Endothelial cell of umbilical vein (primary cell): ENCODE measurements around the gene SLC30A2. TPM values are rescaled to one million over a fixed set of nuclear protein-coding genes. Genes with fewer than 3 reads are reported as not detected.

Experiments
- BruUV-seq: library from RNA; stranded (reverse); fragments of 400-500 nt; replicated peaks from 2 replicates; lab custom pipeline; 2021; lab: Mats Ljungman, UMichigan
- CTCF ChIA-PET: fragments of 300-600, 350-600 bp; sonication (Branson Sonifier 250); formaldehyde crosslinking; loops from one replicate; lab custom pipeline; 2021; ENCODE audit warnings: antibody characterized with exemption, inconsistent platforms; lab: Charles Lee
- POLR2A ChIA-PET: fragments of 300-600, 350-600 bp; sonication (Branson Sonifier 250); formaldehyde crosslinking; loops from one replicate; lab custom pipeline; 2021; ENCODE audit warnings: antibody characterized with exemption, inconsistent platforms; lab: Charles Lee
- DNase-seq: peaks from one replicate; pipeline ENCODE4 v3.0.0-alpha.2; 2011; ENCODE audit warnings: low read depth, low spot score
- FAIRE-seq: peaks from 2 replicates; lab custom pipeline; 2011; peaks lifted over from hg19 to GRCh38; lab: Jason Lieb, UNC
- H2AFZ ChIP-seq: 2 replicates; pipeline ENCODE4 v1.6.0; 2012; ENCODE audit warnings: low read depth, low read length, control low read depth, inconsistent platforms
- H3K27ac ChIP-seq: 2 replicates; pipeline ENCODE4 v1.5.1; 2011; ENCODE audit warnings: low read depth, mild to moderate bottlenecking, control low read depth, low read length, moderate library complexity; ENCODE audit not compliant: insufficient read depth
- H3K27me3 ChIP-seq, 2 experiments: 2 replicates each; pipeline versions ENCODE4 v1.6.0 to v1.6.1; 2011; ENCODE audit warnings: low read length in 2 of 2, mixed read lengths in 1 of 2; ENCODE audit not compliant: control insufficient read depth in 2 of 2, insufficient read depth in 2 of 2
- H3K36me3 ChIP-seq, 2 experiments: 2 replicates in 1 of 2; 3 replicates in 1 of 2; pipeline ENCODE4 v1.5.1; 2011; ENCODE audit warnings: low read length in 2 of 2, mild to moderate bottlenecking in 1 of 2, moderate library complexity in 1 of 2; ENCODE audit not compliant: control insufficient read depth in 2 of 2, insufficient read depth in 2 of 2; ENCODE audit errors: extremely low read depth in 1 of 2
- H3K4me1 ChIP-seq: 3 replicates; pipeline ENCODE4 v1.5.1; 2011; ENCODE audit warnings: mild to moderate bottlenecking, low read length; ENCODE audit not compliant: control insufficient read depth, insufficient read depth; ENCODE audit errors: extremely low read depth
- H3K4me2 ChIP-seq: 2 replicates; pipeline ENCODE4 v1.6.1; 2011; ENCODE audit warnings: low read length, control low read depth, mixed read lengths; ENCODE audit not compliant: insufficient read depth
- H3K4me3 ChIP-seq, 3 experiments: fragments of 200-600 bp in 1 of 3; sonication (generic), shearing (Covaris generic) in 1 of 3; replicated peaks in 1 of 3; 2 replicates each; pipeline ENCODE4 v1.5.1; 2011 to 2016; ENCODE audit warnings: control low read depth in 3 of 3, low read length in 3 of 3, mild to moderate bottlenecking in 2 of 3, inconsistent platforms in 1 of 3, low read depth in 1 of 3, moderate library complexity in 1 of 3; ENCODE audit not compliant: insufficient read depth in 1 of 3
- H3K79me2 ChIP-seq: 2 replicates; pipeline ENCODE4 v1.6.0; 2012; ENCODE audit warnings: low read length, inconsistent platforms; ENCODE audit not compliant: control insufficient read depth, insufficient read depth
- H3K9ac ChIP-seq: replicated peaks from 2 replicates; pipeline ENCODE3; 2011; ENCODE audit warnings: low read length, control low read depth; ENCODE audit not compliant: insufficient read depth; ENCODE audit errors: extremely low read depth
- H3K9me1 ChIP-seq: replicated peaks from 3 replicates; pipeline ENCODE4 v1.6.0; 2011; ENCODE audit warnings: mild to moderate bottlenecking, low read length; ENCODE audit not compliant: control insufficient read depth, insufficient read depth; ENCODE audit errors: extremely low read depth
- H3K9me3 ChIP-seq: replicated peaks from 2 replicates; pipeline ENCODE4 v1.5.1; 2012; ENCODE audit warnings: low read length, inconsistent platforms; ENCODE audit not compliant: control insufficient read depth, insufficient read depth
- H4K20me1 ChIP-seq: replicated peaks from 2 replicates; pipeline ENCODE3; 2011; ENCODE audit warnings: mild to moderate bottlenecking, low read length; ENCODE audit not compliant: control insufficient read depth, insufficient read depth; ENCODE audit errors: extremely low read depth
- EZH2 ChIP-seq: IDR thresholded peaks from 2 replicates; pipeline ENCODE4 v1.6.1; 2012; ENCODE audit warnings: borderline replicate concordance, low read depth, mild to moderate bottlenecking, moderate library complexity, low read length, inconsistent platforms; ENCODE audit not compliant: severe bottlenecking
- FOS ChIP-seq: IDR thresholded peaks from 2 replicates; pipeline ENCODE4 v1.6.1; 2011; ENCODE audit warnings: mild to moderate bottlenecking, low read length, moderate library complexity, borderline replicate concordance; ENCODE audit not compliant: insufficient read depth
- GATA2 ChIP-seq: IDR thresholded peaks from 2 replicates; pipeline ENCODE4 v1.7.0; 2011; ENCODE audit warnings: low read depth, mild to moderate bottlenecking, moderate library complexity, mixed read lengths, low read length; ENCODE audit not compliant: insufficient read length, insufficient read depth
- JUN ChIP-seq: IDR thresholded peaks from 2 replicates; pipeline ENCODE4 v1.6.1; 2011; ENCODE audit warnings: borderline replicate concordance, low read depth; ENCODE audit not compliant: insufficient read length, insufficient read depth
- MAX ChIP-seq: IDR thresholded peaks from 2 replicates; pipeline ENCODE4 v1.6.1; 2011; ENCODE audit not compliant: insufficient read depth, insufficient read length
- MYC ChIP-seq: IDR thresholded peaks from one replicate; pipeline ENCODE4 v1.6.1; 2011; ENCODE audit warnings: mild to moderate bottlenecking, low read depth, low read length
- POLR2A ChIP-seq: IDR thresholded peaks from 2 replicates; pipeline ENCODE4 v1.6.1; 2012; ENCODE audit warnings: low read depth, mild to moderate bottlenecking, control low read depth, low read length
- POLR2AphosphoS5 ChIP-seq: IDR thresholded peaks from 2 replicates; pipeline ENCODE4 v1.6.1; 2012; ENCODE audit warnings: low read depth, mild to moderate bottlenecking, control low read depth, low read length, moderate library complexity; ENCODE audit not compliant: insufficient read depth
- dilution Hi-C: fragments of 300-500 bp; cut with MboI; formaldehyde crosslinking; loops from one replicate; pipeline ENCODE4 v1.15.0; 2019; ENCODE audit warnings: low sequenced_read_pairs; ENCODE audit not compliant: extremely low pct_ligation_motif_present
- intact Hi-C: fragments of 100-400 bp; cut with micrococcal nuclease; formaldehyde crosslinking; loops from one replicate; pipeline ENCODE4 v1.10.0; 2022
- polyA plus RNA-seq, 4 experiments: library from polyadenylated mRNA; depleted of rRNA in 3 of 4; stranded (reverse) in 3 of 4; unstranded in 1 of 4; fragments of >200 nt; gene quantifications; 2 replicates each; pipeline versions ENCODE4 v1.2.1 to v1.2.3, GENCODE V29; 2011 to 2012; ENCODE audit warnings: missing spikeins in 1 of 4
- total RNA-seq: library from RNA; stranded (reverse); gene quantifications from 2 replicates; pipeline ENCODE4 v1.2.3, GENCODE V29; 2021
- TF ChIP-seq, protein P1 (sequence below), 2 donors: IDR thresholded peaks; 1 replicate in 1 of 2; 2 replicates in 1 of 2; pipeline ENCODE4 v1.5.1; 2011; ENCODE audit warnings: low read length in 2 of 2, mild to moderate bottlenecking in 2 of 2, moderate library complexity in 2 of 2, control low read depth in 1 of 2, inconsistent platforms in 1 of 2, low read depth in 1 of 2; ENCODE audit not compliant: insufficient read depth in 1 of 2; ENCODE audit errors: extremely low read depth in 1 of 2

SLC30A2 gene
- total and polyA plus RNA-seq, 2 donors (not counting 3 experiments of a cell fraction or from before 2014, with no cell fraction given), result not detected

GRCh38 chr1:26022404-26022779 lies 23.5 kb downstream of the SLC30A2 start:
- CTCF ChIA-PET, result interaction anchor here (2.0 to 2.9 kb wide), 2 partner anchors 13 to 127 kb away, joined by 6 to 8 read pairs; no protein-coding TSS in a partner anchor
- POLR2A ChIA-PET, result no interaction called here
- Histone ChIP-seq H4K20me1 (no peaks in the 10 kb centered on the region), H3K36me3 (no peaks in the 10 kb centered on the region), H3K27ac (no peak overlapping the region), H3K4me2 (no peak overlapping the region), H3K27me3 (peaks cover 2 to 4% of the 10 kb centered on the region in 2 experiments), H3K9ac (no peak overlapping the region), H3K4me1 (no peaks in the 10 kb centered on the region), H3K79me2 (no peaks in the 10 kb centered on the region), H2AFZ (no peak overlapping the region), H3K4me3 (no peak overlapping the region), H3K9me1 (no peaks in the 10 kb centered on the region), H3K9me3 (no peaks in the 10 kb centered on the region)
- FAIRE-seq (no peak), DNase-seq (no peak)
- intact Hi-C loops (no loop called here), dilution Hi-C loops (no loop called here)
- no TSS peak for BruUV-seq
- TF ChIP-seq POLR2A, result no peak
- TF ChIP-seq FOS, result no peak
- TF ChIP-seq, protein P1, sequence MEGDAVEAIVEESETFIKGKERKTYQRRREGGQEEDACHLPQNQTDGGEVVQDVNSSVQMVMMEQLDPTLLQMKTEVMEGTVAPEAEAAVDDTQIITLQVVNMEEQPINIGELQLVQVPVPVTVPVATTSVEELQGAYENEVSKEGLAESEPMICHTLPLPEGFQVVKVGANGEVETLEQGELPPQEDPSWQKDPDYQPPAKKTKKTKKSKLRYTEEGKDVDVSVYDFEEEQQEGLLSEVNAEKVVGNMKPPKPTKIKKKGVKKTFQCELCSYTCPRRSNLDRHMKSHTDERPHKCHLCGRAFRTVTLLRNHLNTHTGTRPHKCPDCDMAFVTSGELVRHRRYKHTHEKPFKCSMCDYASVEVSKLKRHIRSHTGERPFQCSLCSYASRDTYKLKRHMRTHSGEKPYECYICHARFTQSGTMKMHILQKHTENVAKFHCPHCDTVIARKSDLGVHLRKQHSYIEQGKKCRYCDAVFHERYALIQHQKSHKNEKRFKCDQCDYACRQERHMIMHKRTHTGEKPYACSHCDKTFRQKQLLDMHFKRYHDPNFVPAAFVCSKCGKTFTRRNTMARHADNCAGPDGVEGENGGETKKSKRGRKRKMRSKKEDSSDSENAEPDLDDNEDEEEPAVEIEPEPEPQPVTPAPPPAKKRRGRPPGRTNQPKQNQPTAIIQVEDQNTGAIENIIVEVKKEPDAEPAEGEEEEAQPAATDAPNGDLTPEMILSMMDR (IDR thresholded peaks at IDR 0.05; ENCODE audit: extremely low read depth in 1 of 2, insufficient read depth in 1 of 2, low read depth in 1 of 2, low read length in 2 of 2), result no peak
- no peak for TF ChIP-seq JUN

GRCh38 chr1:26021647-26022403 lies 24.1 kb downstream of the SLC30A2 start, which contains the start of gene EXTL1:
TSS of gene EXTL1 (plus strand) at chr1:26021775. CDS start at chr1:26022647, 872 bp downstream.
- Histone ChIP-seq H3K36me3 (no peaks in the 10 kb centered on the region), H3K4me1 (no peaks in the 10 kb centered on the region), H3K27ac (no peak within 1 kb of the TSS), H3K9me3 (no peaks in the 10 kb centered on the region), H3K79me2 (no peaks in the 10 kb centered on the region), H3K4me3 (no peak within 1 kb of the TSS), H3K4me2 (no peak within 1 kb of the TSS), H2AFZ (peak within 1 kb of the TSS; percentile 53), H3K9ac (no peak within 1 kb of the TSS), H4K20me1 (no peaks in the 10 kb centered on the region), H3K9me1 (no peaks in the 10 kb centered on the region), H3K27me3 (peaks cover 2 to 4% of the 10 kb centered on the region in 2 experiments)
- BruUV-seq, result no TSS peak
- dilution Hi-C loops (no loop called here), intact Hi-C loops (no loop called here)
- ChIA-PET POLR2A (no interaction called here), CTCF (interaction anchor here (2.0 to 2.9 kb wide), 2 partner anchors 14 to 126 kb away, joined by 6 to 8 read pairs; no protein-coding TSS in a partner anchor)
- DNase-seq (peak; percentile 23), FAIRE-seq (no peak)
- TF ChIP-seq FOS (no peak), EZH2 (no peak), JUN (no peak), POLR2A (no peak), POLR2AphosphoS5 (no peak), MYC (no peak), GATA2 (no peak), MAX (no peak)
- TF ChIP-seq, protein P1 (IDR thresholded peaks at IDR 0.05; ENCODE audit: extremely low read depth in 1 of 2, insufficient read depth in 1 of 2, low read depth in 1 of 2, low read length in 2 of 2), result no peak
